GOT3 (cell line): ENCODE measurements around the gene PREB.
A peak's percentile ranks its signal among the peaks of the same experiment; 100 is the strongest.

Experiments used
- DNase-seq: peaks from one replicate; lab custom pipeline; 2025; ENCODE audit warnings: mixed read lengths; lab: John Stamatoyannopoulos, UW

Gene PREB

GRCh38 chr2:27095745-27096651, 38.4 kb downstream of the PREB start:
- DNase-seq: no peak

DNA sequence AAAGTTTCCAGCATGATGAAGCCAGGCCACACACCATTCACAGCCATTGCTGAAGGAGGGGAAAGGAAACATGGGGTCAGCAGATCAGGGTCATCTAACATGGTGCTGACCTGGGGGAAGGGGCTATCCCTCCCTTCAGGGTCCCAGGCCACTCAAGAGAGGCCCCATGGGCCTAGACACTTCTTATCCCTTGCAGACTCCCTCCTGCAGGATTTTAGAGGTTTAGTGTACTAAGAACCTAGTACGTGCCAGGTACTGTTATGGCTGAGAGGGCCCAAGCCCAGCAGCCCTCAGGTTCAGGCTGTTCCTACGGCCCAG, 39.0 kb downstream of the PREB start:
- no peak for DNase-seq

- DNase-seq: no peak
Measured at GRCh38 chr2:27094353-27094984, 40.0 kb downstream of the PREB start.

GRCh38 chr2:27093430-27094352, 40.7 kb downstream of the PREB start:
- no peak for DNase-seq

DNA sequence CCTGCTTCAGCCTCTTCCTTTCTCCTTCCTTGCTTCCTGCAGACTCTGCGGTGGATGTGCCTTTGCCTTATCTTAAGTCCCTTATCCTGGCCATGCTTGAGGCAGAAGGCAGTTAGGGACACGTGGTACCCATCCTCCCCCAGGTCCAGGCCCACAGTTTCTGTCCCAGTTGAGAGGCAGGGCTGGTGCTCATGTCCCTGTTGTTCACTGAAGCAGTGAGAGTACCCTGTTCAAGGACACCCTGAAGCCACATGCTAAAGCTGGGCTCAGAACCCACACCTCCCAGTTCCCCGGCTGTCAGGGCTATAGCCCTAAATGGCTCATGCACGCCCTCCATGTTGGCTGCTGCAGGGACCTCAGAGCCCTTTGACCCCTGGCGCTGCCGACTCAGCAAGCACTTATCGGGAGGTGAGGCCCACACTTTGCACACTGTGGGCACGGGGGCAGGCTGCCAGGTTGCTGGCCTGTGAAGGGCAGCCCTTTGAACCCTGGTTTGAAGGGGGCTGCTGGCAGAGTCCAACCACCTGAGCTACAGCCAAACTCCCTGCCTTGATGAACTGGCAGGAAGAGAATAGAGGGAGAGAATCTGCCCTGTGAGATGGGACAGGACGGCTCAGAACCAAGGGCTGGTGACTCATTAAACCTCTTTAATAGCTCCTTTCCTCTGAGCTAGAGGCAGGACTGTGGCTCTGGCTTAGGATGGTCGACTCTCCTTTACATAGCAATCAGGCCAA, 41.6 kb downstream of the PREB start:
- no peak for DNase-seq

DNA sequence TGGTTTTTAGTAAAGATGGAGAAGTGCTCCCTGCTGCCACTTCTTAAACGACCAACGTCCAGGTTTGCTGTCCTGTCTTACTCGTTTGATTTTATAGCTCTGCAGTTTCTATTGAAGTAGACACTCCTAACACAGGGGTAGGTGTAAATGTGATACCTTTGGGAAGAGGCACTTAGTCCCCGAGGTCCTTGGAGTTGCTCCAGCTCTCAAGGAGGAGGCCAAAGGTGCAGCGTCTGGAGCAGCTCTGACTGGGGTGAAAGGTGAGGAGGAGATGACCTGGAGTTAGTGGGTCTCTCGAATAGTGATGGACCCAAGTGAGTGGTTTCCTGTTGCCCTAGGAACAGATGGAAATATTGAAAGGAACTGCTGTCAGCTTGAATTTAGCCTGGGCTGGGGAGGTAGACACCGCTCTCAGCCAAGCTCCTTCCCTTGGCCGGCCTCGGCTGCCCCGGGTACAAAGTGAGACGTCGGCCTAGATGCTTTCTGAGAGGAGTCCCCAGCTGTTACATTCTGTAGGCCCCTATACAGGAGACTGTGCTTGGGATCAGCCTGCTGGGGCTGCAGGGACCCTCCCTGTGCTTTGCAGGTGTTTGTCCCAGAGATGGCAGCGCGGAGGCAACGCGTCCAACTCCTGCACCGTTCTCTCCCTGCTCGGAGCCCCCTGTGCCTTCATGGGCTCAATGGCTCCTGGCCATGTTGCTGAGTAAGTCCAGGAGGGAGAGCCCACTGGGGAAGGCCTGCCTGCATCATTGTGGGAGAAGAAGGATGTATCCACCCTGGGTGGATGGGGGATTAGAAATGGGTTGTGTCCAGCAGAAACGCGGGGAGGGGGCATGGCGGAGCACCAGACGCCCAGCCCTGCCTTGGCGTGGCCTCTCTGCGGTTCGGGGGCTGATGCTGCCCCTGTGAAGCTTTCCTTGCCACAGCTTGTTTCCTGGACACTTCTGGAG, 42.4 kb downstream of the PREB start:
- DNase-seq: no peak

DNA sequence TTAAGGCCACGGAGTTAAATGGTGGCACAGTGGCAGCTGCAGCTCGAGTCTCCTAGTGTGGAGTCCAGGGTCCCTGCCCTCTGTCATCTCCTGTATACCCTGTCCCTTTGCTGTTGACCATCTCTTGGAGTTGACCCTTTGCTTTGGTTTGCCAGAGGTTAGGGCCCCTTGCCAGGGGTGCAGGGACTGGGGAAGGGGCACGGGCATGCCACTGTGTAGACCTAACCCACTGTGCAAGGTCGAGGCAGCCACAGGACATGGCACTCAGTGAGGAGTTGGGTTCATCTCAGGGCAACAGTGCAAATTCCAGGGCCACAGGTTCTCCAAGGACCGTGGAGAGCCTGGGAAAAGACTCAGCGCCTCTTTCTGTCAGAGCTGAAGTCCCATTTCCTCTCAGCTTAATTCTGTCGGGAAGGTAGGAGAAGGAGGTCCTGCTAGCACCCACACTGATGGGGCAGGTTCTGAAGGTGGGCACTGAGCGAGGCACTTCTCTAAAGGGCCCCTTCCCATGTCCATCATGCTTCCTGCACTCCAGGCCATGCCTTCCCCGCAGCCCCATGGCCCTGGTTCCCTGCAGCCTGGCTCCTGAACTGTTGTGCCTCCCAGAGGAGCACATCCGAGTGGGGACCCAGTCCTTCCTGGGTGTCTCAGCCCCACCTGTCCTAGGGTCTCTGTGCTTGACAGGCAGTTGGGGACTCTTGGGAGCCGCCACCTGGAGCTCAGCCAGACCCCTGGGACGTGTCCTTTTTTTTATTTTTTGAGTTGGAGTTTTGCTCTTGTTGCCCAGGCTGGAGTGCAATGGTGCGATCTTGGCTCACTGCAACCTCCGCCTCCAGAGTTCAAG, 45.1 kb downstream of the PREB start:
- DNase-seq: no peak

- no peak for DNase-seq
Measured at GRCh38 chr2:27088634-27089033, 45.8 kb downstream of the PREB start.

DNA sequence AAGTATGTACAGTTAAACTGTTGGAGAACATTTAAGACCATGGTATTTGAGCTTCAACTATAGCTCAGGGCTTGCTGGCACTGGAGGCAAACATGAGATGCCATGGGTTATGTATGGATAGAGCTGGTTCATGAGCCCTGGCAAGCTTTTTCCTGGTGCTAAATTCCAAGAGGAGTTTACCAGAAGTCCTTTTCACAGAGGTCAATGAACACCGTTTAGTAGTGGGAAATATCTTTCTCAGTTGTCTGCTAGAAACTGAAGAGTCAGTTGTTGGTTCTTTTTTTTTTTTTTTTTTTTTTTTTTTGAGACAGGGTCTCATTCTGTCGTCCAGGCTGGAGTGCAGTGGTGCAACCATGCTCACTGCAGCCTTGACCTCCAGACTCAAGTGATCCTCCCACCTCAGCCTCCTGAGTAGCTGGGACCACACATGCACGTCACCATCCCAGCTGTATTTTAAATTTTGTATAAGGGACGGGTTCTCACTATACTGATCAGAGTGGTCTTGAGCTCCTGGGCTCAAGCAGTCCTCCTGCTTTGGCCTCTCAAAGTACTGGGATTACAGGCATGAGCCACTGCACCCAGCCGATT, 46.5 kb downstream of the PREB start:
- no peak for DNase-seq

DNA sequence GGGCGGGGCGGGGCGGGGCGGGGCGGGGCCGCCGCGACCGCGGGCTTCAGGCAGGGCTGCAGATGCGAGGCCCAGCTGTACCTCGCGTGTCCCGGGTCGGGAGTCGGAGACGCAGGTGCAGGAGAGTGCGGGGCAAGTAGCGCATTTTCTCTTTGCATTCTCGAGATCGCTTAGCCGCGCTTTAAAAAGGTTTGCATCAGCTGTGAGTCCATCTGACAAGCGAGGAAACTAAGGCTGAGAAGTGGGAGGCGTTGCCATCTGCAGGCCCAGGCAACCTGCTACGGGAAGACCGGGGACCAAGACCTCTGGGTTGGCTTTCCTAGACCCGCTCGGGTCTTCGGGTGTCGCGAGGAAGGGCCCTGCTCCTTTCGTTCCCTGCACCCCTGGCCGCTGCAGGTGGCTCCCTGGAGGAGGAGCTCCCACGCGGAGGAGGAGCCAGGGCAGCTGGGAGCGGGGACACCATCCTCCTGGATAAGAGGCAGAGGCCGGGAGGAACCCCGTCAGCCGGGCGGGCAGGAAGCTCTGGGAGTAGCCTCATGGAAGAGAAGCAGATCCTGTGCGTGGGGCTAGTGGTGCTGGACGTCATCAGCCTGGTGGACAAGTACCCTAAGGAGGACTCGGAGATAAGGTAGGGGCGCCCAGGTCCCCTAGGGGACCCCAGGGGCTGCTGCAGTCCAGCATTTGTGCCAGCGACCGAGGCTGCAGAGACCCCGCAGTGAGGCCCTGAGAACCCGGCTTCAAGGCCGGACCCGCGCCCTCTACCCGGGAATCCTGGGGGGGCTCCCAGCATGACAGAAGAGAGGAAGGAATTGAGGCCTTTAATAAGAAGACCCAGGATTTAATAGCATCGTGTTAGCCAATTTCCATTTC, 47.5 kb downstream of the PREB start, which contains the start of gene KHK:
TSS of gene KHK (plus strand) at position 49 of the 870 bp plus-strand sequence. CDS start at position 537, 488 bp downstream.
- DNase-seq: no peak

- DNase-seq: peak; percentile 86
Measured at GRCh38 chr2:27086090-27086723, 48.2 kb downstream of the PREB start.

DNA sequence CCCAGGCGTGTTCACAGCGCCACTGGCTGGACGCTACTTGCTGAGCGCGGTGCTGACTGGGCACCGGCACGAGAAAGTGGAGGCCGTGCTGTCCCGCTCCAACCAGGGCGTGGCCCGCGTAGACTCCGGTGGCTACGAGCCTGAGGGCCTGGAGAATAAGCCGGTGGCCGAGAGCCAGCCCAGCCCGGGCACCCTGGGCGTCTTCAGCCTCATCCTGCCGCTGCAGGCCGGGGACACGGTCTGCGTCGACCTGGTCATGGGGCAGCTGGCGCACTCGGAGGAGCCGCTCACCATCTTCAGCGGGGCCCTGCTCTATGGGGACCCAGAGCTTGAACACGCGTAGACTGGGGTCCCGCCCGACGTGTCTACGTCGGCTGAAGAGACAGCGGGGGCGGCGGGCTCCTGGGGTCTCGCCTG, 48.8 kb downstream of the PREB start:
- no peak for DNase-seq

GRCh38 chr2:27085062-27085672, 49.3 kb downstream of the PREB start:
- DNase-seq: no peak

GRCh38 chr2:27084297-27085061, 50.0 kb downstream of the PREB start:
- DNase-seq: no peak

DNA sequence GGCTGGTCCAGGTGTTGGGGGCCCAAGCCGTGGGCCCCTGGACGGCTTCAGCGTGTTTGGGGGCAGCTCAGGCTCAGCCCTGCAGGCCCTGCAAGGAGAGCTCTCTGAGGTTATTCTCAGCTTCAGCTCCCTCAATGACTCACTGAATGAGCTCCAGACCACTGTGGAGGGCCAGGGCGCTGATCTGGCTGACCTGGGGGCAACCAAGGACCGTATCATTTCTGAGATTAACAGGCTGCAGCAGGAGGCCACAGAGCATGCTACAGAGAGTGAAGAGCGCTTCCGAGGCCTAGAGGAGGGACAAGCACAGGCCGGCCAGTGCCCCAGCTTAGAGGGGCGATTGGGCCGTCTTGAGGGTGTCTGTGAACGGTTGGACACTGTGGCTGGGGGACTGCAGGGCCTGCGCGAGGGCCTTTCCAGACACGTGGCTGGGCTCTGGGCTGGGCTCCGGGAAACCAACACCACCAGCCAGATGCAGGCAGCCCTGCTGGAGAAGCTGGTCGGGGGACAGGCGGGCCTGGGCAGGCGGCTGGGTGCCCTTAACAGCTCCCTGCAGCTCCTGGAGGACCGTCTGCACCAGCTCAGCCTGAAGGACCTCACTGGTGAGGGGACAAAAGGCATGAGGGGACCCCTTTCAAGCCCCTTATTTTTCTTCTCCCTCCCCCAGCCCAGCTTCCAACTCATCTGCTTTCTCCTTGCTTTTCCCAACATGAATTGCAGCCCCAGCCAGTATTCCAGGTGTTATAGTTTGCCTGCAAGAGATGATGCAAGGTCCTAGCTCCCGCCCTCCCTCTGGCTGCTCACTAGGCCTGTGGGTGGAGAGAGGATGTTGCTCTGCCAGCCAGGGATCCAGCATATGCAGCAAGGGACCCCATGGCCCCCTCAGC, 50.8 kb downstream of the PREB start:
- no peak for DNase-seq
